Panc1 (cell line): ENCODE measurements around the gene MCF2L2. TPM values are rescaled to one million over a fixed set of nuclear protein-coding genes. Genes with fewer than 3 reads are reported as not detected.

Experiments used
- ATAC-seq: fragments of 200-7000 bp; cut with Tn5 transposase; 2 replicates; pipeline ENCODE4 v1.9.1; 2020; ENCODE audit warnings: mild to moderate bottlenecking, moderate library complexity
- BruUV-seq: library from RNA; stranded (reverse); fragments of 400-500 nt; replicated peaks from 2 replicates; lab custom pipeline; 2021; lab: Mats Ljungman, UMichigan
- CTCF ChIA-PET: fragments of 300-600 bp; sonication (Branson Sonifier 250); formaldehyde crosslinking; loops from one replicate; lab custom pipeline; 2022; ENCODE audit warnings: antibody characterized with exemption; lab: Charles Lee
- POLR2A ChIA-PET: fragments of 300-600 bp; sonication (Branson Sonifier 250); formaldehyde crosslinking; loops from one replicate; lab custom pipeline; 2022; ENCODE audit warnings: antibody characterized with exemption; lab: Charles Lee
- DNase-seq: peaks from one replicate; pipeline ENCODE4 v3.0.0-alpha.2; 2010; ENCODE audit warnings: low read depth, low spot score
- H3K27ac ChIP-seq: 2 replicates; pipeline ENCODE4 v1.5.1; 2011; ENCODE audit warnings: mild to moderate bottlenecking, low read length, inconsistent platforms
- H3K27me3 ChIP-seq: fragments of 200-500 bp; sonication (Bioruptor generic); 2 replicates; pipeline ENCODE4 v1.6.0; 2014; ENCODE audit warnings: low read length, inconsistent platforms; ENCODE audit not compliant: control insufficient read depth, insufficient read depth
- H3K36me3 ChIP-seq: fragments of 200-500 bp; sonication (Bioruptor generic); 2 replicates; pipeline ENCODE4 v1.5.1; 2014; ENCODE audit warnings: inconsistent platforms, mild to moderate bottlenecking, low read length, moderate library complexity; ENCODE audit not compliant: control insufficient read depth, insufficient read depth
- H3K4me1 ChIP-seq: 2 replicates; pipeline ENCODE4 v1.5.1; 2011; ENCODE audit warnings: inconsistent platforms, mild to moderate bottlenecking, low read length, moderate library complexity; ENCODE audit not compliant: control insufficient read depth, insufficient read depth
- H3K4me3 ChIP-seq, 2 experiments: 2 replicates each; pipeline ENCODE4 v1.5.1; 2011 to 2012; ENCODE audit warnings: low read depth in 2 of 2, low read length in 2 of 2, mild to moderate bottlenecking in 2 of 2, inconsistent platforms in 1 of 2, moderate library complexity in 1 of 2
- H3K9me3 ChIP-seq: fragments of 200-500 bp; sonication (Bioruptor generic); 2 replicates; pipeline ENCODE4 v1.5.1; 2014; ENCODE audit warnings: low read depth, mild to moderate bottlenecking, inconsistent platforms, low read length, moderate library complexity; ENCODE audit not compliant: control insufficient read depth, insufficient read depth
- POLR2AphosphoS5 ChIP-seq: IDR thresholded peaks from 2 replicates; pipeline ENCODE4 v1.6.1; 2012; ENCODE audit warnings: mild to moderate bottlenecking, low read depth, low read length, moderate library complexity
- SIN3A ChIP-seq: IDR thresholded peaks from 2 replicates; pipeline ENCODE4 v1.6.1; 2012; ENCODE audit warnings: low read depth, mild to moderate bottlenecking, low read length, moderate library complexity, borderline replicate concordance; ENCODE audit not compliant: insufficient read depth
- TCF7L2 ChIP-seq: IDR thresholded peaks from 2 replicates; pipeline ENCODE4 v1.6.1; 2011; ENCODE audit warnings: mild to moderate bottlenecking, low read depth, low read length, inconsistent platforms
- in situ Hi-C: cut with HindIII; loops from 2 replicates; pipeline ENCODE4 v1.10.0; 2016; ENCODE audit warnings: low sequenced_read_pairs, low pct_unique_long_range_greater_than_20kb
- intact Hi-C: fragments of 100-400 bp; cut with micrococcal nuclease; formaldehyde crosslinking; loops from one replicate; pipeline ENCODE4 v1.10.0; 2022; ENCODE audit not compliant: unreplicated experiment
- total RNA-seq: library from RNA; stranded (reverse); gene quantifications from one replicate; pipeline ENCODE4 v1.2.1, GENCODE V29; 2021; ENCODE audit not compliant: unreplicated experiment
- TF ChIP-seq, protein P1 (sequence below): fragments of 450-650 bp; IDR thresholded peaks from 2 replicates; pipeline ENCODE4 v1.5.1; 2017; ENCODE audit warnings: mild to moderate bottlenecking
- TF ChIP-seq, protein P2 (sequence below), 2 experiments: IDR thresholded peaks; 2 replicates each; pipeline ENCODE4 v1.6.1; 2011 to 2012; ENCODE audit warnings: low read depth in 2 of 2, control low read depth in 1 of 2, low read length in 1 of 2, mild to moderate bottlenecking in 1 of 2, moderate library complexity in 1 of 2; ENCODE audit not compliant: insufficient read depth in 1 of 2

Gene MCF2L2
- total RNA-seq, 1 experiment from 2014 or later: 1.0 TPM

DNA sequence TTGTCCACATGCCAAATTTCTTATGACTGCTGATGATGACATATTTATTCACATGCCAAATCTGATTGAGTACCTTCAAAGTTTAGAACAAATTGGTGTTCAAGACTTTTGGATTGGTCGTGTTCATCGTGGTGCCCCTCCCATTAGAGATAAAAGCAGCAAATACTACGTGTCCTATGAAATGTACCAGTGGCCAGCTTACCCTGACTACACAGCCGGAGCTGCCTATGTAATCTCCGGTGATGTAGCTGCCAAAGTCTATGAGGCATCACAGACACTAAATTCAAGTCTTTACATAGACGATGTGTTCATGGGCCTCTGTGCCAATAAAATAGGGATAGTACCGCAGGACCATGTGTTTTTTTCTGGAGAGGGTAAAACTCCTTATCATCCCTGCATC lies 158.1 kb downstream of the MCF2L2 start:
- POLR2A ChIA-PET: no interaction called here
- Histone ChIP-seq H3K27ac (no peak overlapping the region), H3K4me3 (no peak overlapping the region), H3K9me3 (no peaks in the 10 kb centered on the region), H3K4me1 (peaks cover 23% of the 10 kb centered on the region), H3K36me3 (no peaks in the 10 kb centered on the region), H3K27me3 (no peaks in the 10 kb centered on the region)
- BruUV-seq: no TSS peak
- DNase-seq (no peak), ATAC-seq (no peak)
- in situ Hi-C loops: no loop called here
- intact Hi-C loops: no loop called here
- CTCF ChIA-PET: no interaction called here
- TF ChIP-seq, protein P1, sequence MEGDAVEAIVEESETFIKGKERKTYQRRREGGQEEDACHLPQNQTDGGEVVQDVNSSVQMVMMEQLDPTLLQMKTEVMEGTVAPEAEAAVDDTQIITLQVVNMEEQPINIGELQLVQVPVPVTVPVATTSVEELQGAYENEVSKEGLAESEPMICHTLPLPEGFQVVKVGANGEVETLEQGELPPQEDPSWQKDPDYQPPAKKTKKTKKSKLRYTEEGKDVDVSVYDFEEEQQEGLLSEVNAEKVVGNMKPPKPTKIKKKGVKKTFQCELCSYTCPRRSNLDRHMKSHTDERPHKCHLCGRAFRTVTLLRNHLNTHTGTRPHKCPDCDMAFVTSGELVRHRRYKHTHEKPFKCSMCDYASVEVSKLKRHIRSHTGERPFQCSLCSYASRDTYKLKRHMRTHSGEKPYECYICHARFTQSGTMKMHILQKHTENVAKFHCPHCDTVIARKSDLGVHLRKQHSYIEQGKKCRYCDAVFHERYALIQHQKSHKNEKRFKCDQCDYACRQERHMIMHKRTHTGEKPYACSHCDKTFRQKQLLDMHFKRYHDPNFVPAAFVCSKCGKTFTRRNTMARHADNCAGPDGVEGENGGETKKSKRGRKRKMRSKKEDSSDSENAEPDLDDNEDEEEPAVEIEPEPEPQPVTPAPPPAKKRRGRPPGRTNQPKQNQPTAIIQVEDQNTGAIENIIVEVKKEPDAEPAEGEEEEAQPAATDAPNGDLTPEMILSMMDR: no peak
- TF ChIP-seq TCF7L2: no peak

DNA sequence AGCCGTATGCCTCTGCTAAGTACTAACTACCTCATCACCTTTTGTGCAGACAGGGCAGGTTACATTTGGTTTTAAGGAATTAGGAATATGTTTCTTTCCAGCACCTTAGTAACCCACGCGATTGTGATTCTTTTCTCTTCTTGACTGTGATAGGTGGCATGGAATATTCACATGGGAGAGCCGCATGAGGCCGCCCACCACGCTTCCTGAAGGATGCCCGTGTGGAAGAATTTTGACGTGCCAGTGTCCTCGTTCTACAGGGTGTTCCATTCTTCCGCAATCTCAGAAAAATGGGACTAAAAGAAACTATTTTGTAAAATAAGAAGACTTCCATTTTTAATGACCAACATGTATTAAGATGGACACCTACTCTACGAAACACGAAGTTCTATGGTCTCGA lies 159.1 kb downstream of the MCF2L2 start:
- no TSS peak for BruUV-seq
- no peak overlapping the region for H3K27ac ChIP-seq
- ChIA-PET POLR2A (interaction anchor here (0.6 to 0.8 kb wide), 2 partner anchors 11 to 32 kb away, joined by 3 to 5 read pairs; no protein-coding TSS in a partner anchor), CTCF (interaction anchor here (0.5 kb wide), 1 partner anchor 119 kb away, joined by 7 read pairs; no protein-coding TSS in a partner anchor)
- ATAC-seq (no peak), DNase-seq (no peak)
- peaks cover 26% of the 10 kb centered on the region for H3K4me1 ChIP-seq
- H3K27me3 ChIP-seq: no peaks in the 10 kb centered on the region
- in situ Hi-C loops (no loop called here), intact Hi-C loops (no loop called here)
- no peaks in the 10 kb centered on the region for H3K9me3 ChIP-seq
- TF ChIP-seq SIN3A: no peak
- TF ChIP-seq, protein P1: no peak
- no peak for TF ChIP-seq TCF7L2
- TF ChIP-seq, protein P2, sequence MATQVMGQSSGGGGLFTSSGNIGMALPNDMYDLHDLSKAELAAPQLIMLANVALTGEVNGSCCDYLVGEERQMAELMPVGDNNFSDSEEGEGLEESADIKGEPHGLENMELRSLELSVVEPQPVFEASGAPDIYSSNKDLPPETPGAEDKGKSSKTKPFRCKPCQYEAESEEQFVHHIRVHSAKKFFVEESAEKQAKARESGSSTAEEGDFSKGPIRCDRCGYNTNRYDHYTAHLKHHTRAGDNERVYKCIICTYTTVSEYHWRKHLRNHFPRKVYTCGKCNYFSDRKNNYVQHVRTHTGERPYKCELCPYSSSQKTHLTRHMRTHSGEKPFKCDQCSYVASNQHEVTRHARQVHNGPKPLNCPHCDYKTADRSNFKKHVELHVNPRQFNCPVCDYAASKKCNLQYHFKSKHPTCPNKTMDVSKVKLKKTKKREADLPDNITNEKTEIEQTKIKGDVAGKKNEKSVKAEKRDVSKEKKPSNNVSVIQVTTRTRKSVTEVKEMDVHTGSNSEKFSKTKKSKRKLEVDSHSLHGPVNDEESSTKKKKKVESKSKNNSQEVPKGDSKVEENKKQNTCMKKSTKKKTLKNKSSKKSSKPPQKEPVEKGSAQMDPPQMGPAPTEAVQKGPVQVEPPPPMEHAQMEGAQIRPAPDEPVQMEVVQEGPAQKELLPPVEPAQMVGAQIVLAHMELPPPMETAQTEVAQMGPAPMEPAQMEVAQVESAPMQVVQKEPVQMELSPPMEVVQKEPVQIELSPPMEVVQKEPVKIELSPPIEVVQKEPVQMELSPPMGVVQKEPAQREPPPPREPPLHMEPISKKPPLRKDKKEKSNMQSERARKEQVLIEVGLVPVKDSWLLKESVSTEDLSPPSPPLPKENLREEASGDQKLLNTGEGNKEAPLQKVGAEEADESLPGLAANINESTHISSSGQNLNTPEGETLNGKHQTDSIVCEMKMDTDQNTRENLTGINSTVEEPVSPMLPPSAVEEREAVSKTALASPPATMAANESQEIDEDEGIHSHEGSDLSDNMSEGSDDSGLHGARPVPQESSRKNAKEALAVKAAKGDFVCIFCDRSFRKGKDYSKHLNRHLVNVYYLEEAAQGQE (IDR thresholded peaks at IDR 0.05; ENCODE audit: insufficient read depth in 1 of 2, low read depth in 2 of 2, low read length in 1 of 2): no peak
- TF ChIP-seq POLR2AphosphoS5: no peak
- no peak overlapping the region for H3K4me3 ChIP-seq
- H3K36me3 ChIP-seq: no peaks in the 10 kb centered on the region
